ENCODE data around the gene CPA1. TPM values are rescaled to one million over a fixed set of nuclear protein-coding genes. Genes with fewer than 3 reads are reported as not detected.

The CPA1 gene
- total RNA-seq, 1 experiment from 2014 or later = not detected

DNA sequence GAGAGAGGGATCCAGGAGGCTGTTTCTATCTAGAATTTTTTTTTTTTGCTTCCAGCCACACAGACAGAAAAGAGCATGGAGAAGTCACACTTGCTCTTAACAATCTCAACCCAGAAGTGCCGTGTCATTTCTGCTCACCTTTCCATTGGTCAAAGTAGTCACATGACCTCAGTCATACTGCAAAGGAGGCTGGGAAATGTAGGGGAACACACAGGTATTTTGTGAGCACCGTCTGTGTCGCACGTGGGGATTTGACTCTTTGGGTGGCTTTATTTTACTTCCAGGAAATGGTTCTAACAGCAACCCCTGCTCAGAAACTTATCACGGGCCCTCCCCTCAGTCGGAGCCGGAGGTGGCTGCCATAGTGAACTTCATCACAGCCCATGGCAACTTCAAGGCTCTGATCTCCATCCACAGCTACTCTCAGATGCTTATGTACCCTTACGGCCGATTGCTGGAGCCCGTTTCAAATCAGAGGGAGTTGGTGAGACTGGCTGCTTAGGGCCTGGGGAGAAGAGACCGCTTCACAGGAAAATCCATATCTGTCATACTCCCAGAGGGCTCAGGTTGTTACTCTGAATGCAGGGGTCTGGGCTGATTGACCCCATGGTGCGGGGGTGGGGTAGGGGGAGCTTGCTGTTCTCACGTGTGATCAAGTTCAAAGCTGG lies 13.1 kb upstream of the CPA1 start:
- Mint-ChIP-seq H3K9me3 (ENCODE audit: unreplicated experiment) (peaks cover 8% of the 10 kb centered on the region), H3K27ac (ENCODE audit: unreplicated experiment) (peak overlapping the region; percentile 80), H3K36me3 (ENCODE audit: insufficient read depth, unreplicated experiment) (peaks cover 6% of the 10 kb centered on the region), H3K27me3 (ENCODE audit: insufficient read depth, unreplicated experiment) (no peaks in the 10 kb centered on the region), H3K4me3 (ENCODE audit: unreplicated experiment) (no peak overlapping the region), H3K4me1 (ENCODE audit: low read depth, unreplicated experiment) (peaks cover 22% of the 10 kb centered on the region)
- no peak for DNase-seq
- Histone ChIP-seq H3K4me1 (peaks cover 38% of the 10 kb centered on the region), H3K9me3 (no peaks in the 10 kb centered on the region), H3K27me3 (replicated peaks; ENCODE audit: control insufficient read depth, insufficient read depth, low read length) (no peaks in the 10 kb centered on the region), H3K36me3 (ENCODE audit: control insufficient read depth, insufficient read depth, low read length) (0 out of 2 replicates have a peak, but pooled peaks cover 2% of the 10 kb centered on the region), H3K4me3 (ENCODE audit: low read depth, low read length) (no peak overlapping the region)
- TF ChIP-seq, protein P1, sequence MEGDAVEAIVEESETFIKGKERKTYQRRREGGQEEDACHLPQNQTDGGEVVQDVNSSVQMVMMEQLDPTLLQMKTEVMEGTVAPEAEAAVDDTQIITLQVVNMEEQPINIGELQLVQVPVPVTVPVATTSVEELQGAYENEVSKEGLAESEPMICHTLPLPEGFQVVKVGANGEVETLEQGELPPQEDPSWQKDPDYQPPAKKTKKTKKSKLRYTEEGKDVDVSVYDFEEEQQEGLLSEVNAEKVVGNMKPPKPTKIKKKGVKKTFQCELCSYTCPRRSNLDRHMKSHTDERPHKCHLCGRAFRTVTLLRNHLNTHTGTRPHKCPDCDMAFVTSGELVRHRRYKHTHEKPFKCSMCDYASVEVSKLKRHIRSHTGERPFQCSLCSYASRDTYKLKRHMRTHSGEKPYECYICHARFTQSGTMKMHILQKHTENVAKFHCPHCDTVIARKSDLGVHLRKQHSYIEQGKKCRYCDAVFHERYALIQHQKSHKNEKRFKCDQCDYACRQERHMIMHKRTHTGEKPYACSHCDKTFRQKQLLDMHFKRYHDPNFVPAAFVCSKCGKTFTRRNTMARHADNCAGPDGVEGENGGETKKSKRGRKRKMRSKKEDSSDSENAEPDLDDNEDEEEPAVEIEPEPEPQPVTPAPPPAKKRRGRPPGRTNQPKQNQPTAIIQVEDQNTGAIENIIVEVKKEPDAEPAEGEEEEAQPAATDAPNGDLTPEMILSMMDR (IDR thresholded peaks at IDR 0.05; ENCODE audit: insufficient read depth in 1 of 2, low read depth in 1 of 2, low read length in 1 of 2, severe bottlenecking in 1 of 2, unreplicated experiment in 1 of 2) = no peak
- CTCF ChIA-PET = no interaction called here
- POLR2A ChIA-PET = no interaction called here
- intact Hi-C loops (cut with micrococcal nuclease; ENCODE audit: unreplicated experiment) = no loop called here
- no TSS peak for BruUV-seq (replicated peaks)

DNA sequence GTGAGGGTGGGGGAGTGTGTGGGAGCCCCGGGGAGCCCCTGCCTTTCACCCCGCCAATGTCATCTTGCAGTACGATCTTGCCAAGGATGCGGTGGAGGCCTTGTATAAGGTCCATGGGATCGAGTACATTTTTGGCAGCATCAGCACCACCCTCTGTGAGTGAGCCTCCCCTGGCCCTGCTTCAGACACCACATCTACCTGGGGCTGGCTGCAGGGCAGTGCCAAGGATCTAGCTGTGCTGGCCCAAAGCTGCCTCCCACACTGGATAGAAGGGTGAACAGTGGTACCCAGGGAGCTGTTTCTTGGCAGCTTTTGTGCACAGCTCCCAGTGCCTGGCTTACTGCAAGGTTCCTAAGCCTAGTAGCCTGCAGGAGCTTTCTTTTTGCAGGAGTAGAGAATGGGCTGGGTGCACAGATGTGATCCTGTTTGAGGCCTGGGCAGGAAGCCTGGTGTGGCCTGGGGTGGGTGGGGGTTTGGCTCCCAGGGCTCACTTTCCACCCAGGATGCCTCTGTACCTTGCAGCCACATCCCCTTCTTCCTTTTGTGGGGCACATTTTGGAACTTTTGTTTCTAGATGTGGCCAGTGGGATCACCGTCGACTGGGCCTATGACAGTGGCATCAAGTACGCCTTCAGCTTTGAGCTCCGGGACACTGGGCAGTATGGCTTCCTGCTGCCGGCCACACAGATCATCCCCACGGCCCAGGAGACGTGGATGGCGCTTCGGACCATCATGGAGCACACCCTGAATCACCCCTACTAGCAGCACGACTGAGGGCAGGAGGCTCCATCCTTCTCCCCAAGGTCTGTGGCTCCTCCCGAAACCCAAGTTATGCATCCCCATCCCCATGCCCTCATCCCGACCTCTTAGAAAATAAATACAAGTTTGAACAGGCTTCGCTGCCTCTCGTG lies 12.2 kb upstream of the CPA1 start:
- peaks cover 47% of the 10 kb centered on the region for H3K4me1 ChIP-seq
- H3K4me3 Mint-ChIP-seq (ENCODE audit: unreplicated experiment) = no peak overlapping the region
- ChIA-PET CTCF (no interaction called here), POLR2A (no interaction called here)
- DNase-seq = no peak
- peaks cover 6% of the 10 kb centered on the region for H3K36me3 Mint-ChIP-seq (ENCODE audit: insufficient read depth, unreplicated experiment)
- H3K9me3 Mint-ChIP-seq (ENCODE audit: unreplicated experiment) = peaks cover 10% of the 10 kb centered on the region
- H3K4me1 Mint-ChIP-seq (ENCODE audit: low read depth, unreplicated experiment) = peaks cover 31% of the 10 kb centered on the region
- no TSS peak for BruUV-seq (replicated peaks)
- H3K9me3 ChIP-seq = no peaks in the 10 kb centered on the region
- H3K36me3 ChIP-seq (ENCODE audit: control insufficient read depth, insufficient read depth, low read length) = 0 out of 2 replicates have a peak, but pooled peaks cover 2% of the 10 kb centered on the region
- no peaks in the 10 kb centered on the region for H3K27me3 Mint-ChIP-seq (ENCODE audit: insufficient read depth, unreplicated experiment)
- H3K4me3 ChIP-seq (ENCODE audit: low read depth, low read length) = no peak overlapping the region
- TF ChIP-seq, protein P1 (IDR thresholded peaks at IDR 0.05; ENCODE audit: insufficient read depth in 1 of 2, low read depth in 1 of 2, low read length in 1 of 2, severe bottlenecking in 1 of 2, unreplicated experiment in 1 of 2) = no peak
- intact Hi-C loops (cut with micrococcal nuclease; ENCODE audit: unreplicated experiment) = no loop called here
- H3K27ac Mint-ChIP-seq (ENCODE audit: unreplicated experiment) = peak overlapping the region; percentile 80
- H3K27me3 ChIP-seq (replicated peaks; ENCODE audit: control insufficient read depth, insufficient read depth, low read length) = no peaks in the 10 kb centered on the region

DNA sequence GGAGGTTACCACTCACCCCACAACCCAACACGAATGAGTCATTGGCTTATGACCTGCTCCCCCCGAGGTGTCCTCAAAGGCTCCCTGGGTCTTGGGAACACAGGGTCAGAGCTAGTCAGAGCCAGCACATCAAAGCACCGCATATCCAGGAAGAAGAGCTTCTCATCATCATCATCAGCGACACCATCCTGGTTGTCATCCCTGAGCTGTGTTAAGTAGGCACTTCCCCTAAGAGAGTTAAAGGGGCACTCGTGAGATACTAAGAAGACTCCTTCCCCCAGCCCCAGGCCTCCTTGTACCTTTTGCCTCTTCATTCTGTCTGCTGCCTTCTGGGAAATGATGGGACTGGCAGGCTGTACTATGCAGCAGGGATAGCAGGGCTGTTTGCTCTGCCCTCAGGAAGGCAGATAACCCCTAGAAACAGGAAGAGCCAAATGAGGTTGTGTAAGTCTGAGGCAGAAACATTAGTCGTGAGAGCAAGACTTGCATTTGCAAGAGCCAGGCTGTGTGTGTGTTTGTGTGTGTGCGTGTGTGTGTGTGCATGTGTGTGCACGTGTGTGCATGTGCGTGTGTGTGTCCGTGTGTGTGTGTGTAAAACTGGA lies 11.1 kb upstream of the CPA1 start:
- TF ChIP-seq, protein P1 (IDR thresholded peaks at IDR 0.05; ENCODE audit: insufficient read depth in 1 of 2, low read depth in 1 of 2, low read length in 1 of 2, severe bottlenecking in 1 of 2, unreplicated experiment in 1 of 2) = no peak
- Histone ChIP-seq H3K4me3 (ENCODE audit: low read depth, low read length) (no peak overlapping the region), H3K36me3 (ENCODE audit: control insufficient read depth, insufficient read depth, low read length) (0 out of 2 replicates have a peak, but pooled peaks cover 2% of the 10 kb centered on the region), H3K9me3 (no peaks in the 10 kb centered on the region), H3K27me3 (replicated peaks; ENCODE audit: control insufficient read depth, insufficient read depth, low read length) (no peaks in the 10 kb centered on the region), H3K4me1 (peaks cover 52% of the 10 kb centered on the region)
- H3K36me3 Mint-ChIP-seq (ENCODE audit: insufficient read depth, unreplicated experiment) = peaks cover 14% of the 10 kb centered on the region
- DNase-seq = peak; percentile 58 to 68
- no TSS peak for BruUV-seq (replicated peaks)
- H3K27me3 Mint-ChIP-seq (ENCODE audit: insufficient read depth, unreplicated experiment) = no peaks in the 10 kb centered on the region
- ChIA-PET POLR2A (no interaction called here), CTCF (no interaction called here)
- peak overlapping the region; percentile 80 for H3K27ac Mint-ChIP-seq (ENCODE audit: unreplicated experiment)
- peaks cover 10% of the 10 kb centered on the region for H3K9me3 Mint-ChIP-seq (ENCODE audit: unreplicated experiment)
- intact Hi-C loops (cut with micrococcal nuclease; ENCODE audit: unreplicated experiment) = no loop called here
- peak overlapping the region; percentile 48 for H3K4me3 Mint-ChIP-seq (ENCODE audit: unreplicated experiment)
- peaks cover 36% of the 10 kb centered on the region for H3K4me1 Mint-ChIP-seq (ENCODE audit: low read depth, unreplicated experiment)
